ENCODE results near the gene ZBTB20.

DNA sequence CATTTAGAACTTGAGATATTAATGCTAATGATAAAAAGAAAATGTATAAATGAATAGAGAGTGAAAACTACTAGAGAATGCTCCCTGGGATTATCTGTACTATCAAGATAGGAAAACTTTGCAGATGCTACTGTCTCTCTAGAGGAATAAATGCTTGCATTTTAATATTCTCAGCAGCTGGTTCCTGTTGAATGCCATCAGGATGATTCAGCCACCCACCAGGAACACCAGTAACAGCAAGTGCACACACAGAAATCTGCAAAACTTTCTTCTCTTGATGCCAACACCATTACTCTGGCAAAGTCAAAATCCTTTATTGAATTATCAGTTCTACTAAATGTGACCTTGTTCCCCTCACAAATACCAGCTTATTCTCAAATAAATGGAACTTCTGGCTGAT, 704.8 kb downstream of the ZBTB20 start:
- TF ChIP-seq, protein P1, sequence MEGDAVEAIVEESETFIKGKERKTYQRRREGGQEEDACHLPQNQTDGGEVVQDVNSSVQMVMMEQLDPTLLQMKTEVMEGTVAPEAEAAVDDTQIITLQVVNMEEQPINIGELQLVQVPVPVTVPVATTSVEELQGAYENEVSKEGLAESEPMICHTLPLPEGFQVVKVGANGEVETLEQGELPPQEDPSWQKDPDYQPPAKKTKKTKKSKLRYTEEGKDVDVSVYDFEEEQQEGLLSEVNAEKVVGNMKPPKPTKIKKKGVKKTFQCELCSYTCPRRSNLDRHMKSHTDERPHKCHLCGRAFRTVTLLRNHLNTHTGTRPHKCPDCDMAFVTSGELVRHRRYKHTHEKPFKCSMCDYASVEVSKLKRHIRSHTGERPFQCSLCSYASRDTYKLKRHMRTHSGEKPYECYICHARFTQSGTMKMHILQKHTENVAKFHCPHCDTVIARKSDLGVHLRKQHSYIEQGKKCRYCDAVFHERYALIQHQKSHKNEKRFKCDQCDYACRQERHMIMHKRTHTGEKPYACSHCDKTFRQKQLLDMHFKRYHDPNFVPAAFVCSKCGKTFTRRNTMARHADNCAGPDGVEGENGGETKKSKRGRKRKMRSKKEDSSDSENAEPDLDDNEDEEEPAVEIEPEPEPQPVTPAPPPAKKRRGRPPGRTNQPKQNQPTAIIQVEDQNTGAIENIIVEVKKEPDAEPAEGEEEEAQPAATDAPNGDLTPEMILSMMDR (IDR thresholded peaks at IDR 0.05; ENCODE audit: insufficient read depth, low read length): no peak
- TF ChIP-seq GABPA (IDR thresholded peaks at IDR 0.05; ENCODE audit: low read depth) (no peak), POLR2AphosphoS5 (IDR thresholded peaks at IDR 0.05; ENCODE audit: low read depth) (no peak), SPI1 (IDR thresholded peaks at IDR 0.05; ENCODE audit: borderline replicate concordance, low read depth) (no peak)
- TF ChIP-seq, protein P2, sequence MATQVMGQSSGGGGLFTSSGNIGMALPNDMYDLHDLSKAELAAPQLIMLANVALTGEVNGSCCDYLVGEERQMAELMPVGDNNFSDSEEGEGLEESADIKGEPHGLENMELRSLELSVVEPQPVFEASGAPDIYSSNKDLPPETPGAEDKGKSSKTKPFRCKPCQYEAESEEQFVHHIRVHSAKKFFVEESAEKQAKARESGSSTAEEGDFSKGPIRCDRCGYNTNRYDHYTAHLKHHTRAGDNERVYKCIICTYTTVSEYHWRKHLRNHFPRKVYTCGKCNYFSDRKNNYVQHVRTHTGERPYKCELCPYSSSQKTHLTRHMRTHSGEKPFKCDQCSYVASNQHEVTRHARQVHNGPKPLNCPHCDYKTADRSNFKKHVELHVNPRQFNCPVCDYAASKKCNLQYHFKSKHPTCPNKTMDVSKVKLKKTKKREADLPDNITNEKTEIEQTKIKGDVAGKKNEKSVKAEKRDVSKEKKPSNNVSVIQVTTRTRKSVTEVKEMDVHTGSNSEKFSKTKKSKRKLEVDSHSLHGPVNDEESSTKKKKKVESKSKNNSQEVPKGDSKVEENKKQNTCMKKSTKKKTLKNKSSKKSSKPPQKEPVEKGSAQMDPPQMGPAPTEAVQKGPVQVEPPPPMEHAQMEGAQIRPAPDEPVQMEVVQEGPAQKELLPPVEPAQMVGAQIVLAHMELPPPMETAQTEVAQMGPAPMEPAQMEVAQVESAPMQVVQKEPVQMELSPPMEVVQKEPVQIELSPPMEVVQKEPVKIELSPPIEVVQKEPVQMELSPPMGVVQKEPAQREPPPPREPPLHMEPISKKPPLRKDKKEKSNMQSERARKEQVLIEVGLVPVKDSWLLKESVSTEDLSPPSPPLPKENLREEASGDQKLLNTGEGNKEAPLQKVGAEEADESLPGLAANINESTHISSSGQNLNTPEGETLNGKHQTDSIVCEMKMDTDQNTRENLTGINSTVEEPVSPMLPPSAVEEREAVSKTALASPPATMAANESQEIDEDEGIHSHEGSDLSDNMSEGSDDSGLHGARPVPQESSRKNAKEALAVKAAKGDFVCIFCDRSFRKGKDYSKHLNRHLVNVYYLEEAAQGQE (IDR thresholded peaks at IDR 0.05; ENCODE audit: insufficient replicate concordance, low read depth): no peak
